ENCODE data around the gene SPTBN1.
A peak's percentile ranks its signal among the peaks of the same experiment; 100 is the strongest.

Gene SPTBN1

DNA sequence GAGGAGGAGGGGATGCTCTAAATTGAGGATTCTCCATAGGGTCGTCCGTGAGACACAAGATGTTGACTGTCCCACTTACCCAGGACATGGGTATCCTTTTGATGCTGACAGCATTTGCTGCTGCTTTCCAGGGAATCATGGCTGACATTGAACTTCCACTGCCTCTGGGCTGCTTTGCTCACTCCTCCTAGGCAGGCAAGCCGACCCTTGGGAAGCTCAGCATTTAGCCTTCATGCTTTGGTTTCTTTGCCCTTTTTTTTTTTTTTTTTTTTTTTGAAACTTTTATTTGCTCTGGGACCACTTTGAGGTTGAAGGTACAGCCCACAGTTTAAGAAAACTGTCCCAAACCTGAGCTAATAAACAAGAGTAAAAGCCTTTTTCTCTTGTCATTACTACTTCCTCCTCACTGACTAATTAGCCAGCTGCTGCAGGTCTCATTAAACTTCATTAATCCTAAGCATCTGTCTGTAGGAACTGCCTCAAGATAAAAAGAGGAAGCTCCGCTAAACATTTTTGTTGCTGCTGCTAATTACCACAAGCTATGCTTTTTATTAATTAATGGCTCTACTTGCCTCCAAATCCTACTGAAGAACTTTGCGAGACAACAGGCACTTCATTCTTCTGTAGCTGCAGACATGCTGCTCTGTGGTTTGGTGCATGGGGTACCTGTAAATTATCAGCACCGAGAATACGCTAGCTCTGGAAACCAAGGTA is 125.4 kb downstream of the SPTBN1 start:
- Histone ChIP-seq H3K9me3 (ENCODE audit: severe bottlenecking) (no peaks in the 10 kb centered on the region), H3K4me1 (ENCODE audit: insufficient read depth, poor library complexity, severe bottlenecking) (peaks cover 66% of the 10 kb centered on the region), H3K27me3 (ENCODE audit: insufficient read depth, poor library complexity, severe bottlenecking) (no peaks in the 10 kb centered on the region), H3K4me3 (ENCODE audit: severe bottlenecking) (no peak overlapping the region), H3K27ac (ENCODE audit: poor library complexity, severe bottlenecking) (no peak overlapping the region), H3K36me3 (ENCODE audit: low read depth) (peaks cover 14% of the 10 kb centered on the region)
- ATAC-seq (ENCODE audit: low read depth) (no peak), DNase-seq (ENCODE audit: low spot score) (no peak)
- TF ChIP-seq, protein P1, sequence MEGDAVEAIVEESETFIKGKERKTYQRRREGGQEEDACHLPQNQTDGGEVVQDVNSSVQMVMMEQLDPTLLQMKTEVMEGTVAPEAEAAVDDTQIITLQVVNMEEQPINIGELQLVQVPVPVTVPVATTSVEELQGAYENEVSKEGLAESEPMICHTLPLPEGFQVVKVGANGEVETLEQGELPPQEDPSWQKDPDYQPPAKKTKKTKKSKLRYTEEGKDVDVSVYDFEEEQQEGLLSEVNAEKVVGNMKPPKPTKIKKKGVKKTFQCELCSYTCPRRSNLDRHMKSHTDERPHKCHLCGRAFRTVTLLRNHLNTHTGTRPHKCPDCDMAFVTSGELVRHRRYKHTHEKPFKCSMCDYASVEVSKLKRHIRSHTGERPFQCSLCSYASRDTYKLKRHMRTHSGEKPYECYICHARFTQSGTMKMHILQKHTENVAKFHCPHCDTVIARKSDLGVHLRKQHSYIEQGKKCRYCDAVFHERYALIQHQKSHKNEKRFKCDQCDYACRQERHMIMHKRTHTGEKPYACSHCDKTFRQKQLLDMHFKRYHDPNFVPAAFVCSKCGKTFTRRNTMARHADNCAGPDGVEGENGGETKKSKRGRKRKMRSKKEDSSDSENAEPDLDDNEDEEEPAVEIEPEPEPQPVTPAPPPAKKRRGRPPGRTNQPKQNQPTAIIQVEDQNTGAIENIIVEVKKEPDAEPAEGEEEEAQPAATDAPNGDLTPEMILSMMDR (IDR thresholded peaks at IDR 0.05; ENCODE audit: poor library complexity, severe bottlenecking) = no peak

GRCh38 chr2:54582987-54583386 is 126.9 kb downstream of the SPTBN1 start:
- no peak overlapping the region for H3K4me3 ChIP-seq (ENCODE audit: severe bottlenecking)
- H3K4me1 ChIP-seq (ENCODE audit: insufficient read depth, poor library complexity, severe bottlenecking) = peaks cover 61% of the 10 kb centered on the region
- DNase-seq (ENCODE audit: low spot score) (no peak), ATAC-seq (ENCODE audit: low read depth) (no peak)
- no peak overlapping the region for H3K27ac ChIP-seq (ENCODE audit: poor library complexity, severe bottlenecking)
- TF ChIP-seq, protein P1 (IDR thresholded peaks at IDR 0.05; ENCODE audit: poor library complexity, severe bottlenecking) = no peak
- peaks cover 16% of the 10 kb centered on the region for H3K36me3 ChIP-seq (ENCODE audit: low read depth)
- no peaks in the 10 kb centered on the region for H3K27me3 ChIP-seq (ENCODE audit: insufficient read depth, poor library complexity, severe bottlenecking)
- no peaks in the 10 kb centered on the region for H3K9me3 ChIP-seq (ENCODE audit: severe bottlenecking)

GRCh38 chr2:54584598-54584997 is 128.5 kb downstream of the SPTBN1 start:
- Histone ChIP-seq H3K36me3 (ENCODE audit: low read depth) (peaks cover 16% of the 10 kb centered on the region), H3K27ac (ENCODE audit: poor library complexity, severe bottlenecking) (peak overlapping the region; percentile 59), H3K4me1 (ENCODE audit: insufficient read depth, poor library complexity, severe bottlenecking) (peaks cover 59% of the 10 kb centered on the region), H3K9me3 (ENCODE audit: severe bottlenecking) (no peaks in the 10 kb centered on the region), H3K27me3 (ENCODE audit: insufficient read depth, poor library complexity, severe bottlenecking) (no peaks in the 10 kb centered on the region), H3K4me3 (ENCODE audit: severe bottlenecking) (no peak overlapping the region)
- TF ChIP-seq, protein P1 (IDR thresholded peaks at IDR 0.05; ENCODE audit: poor library complexity, severe bottlenecking) = no peak
- no peak for ATAC-seq (ENCODE audit: low read depth)
- no peak for DNase-seq (ENCODE audit: low spot score)

- ATAC-seq (ENCODE audit: low read depth) = no peak
- no peak for DNase-seq (ENCODE audit: low spot score)
- Histone ChIP-seq H3K4me1 (ENCODE audit: insufficient read depth, poor library complexity, severe bottlenecking) (peaks cover 62% of the 10 kb centered on the region), H3K27me3 (ENCODE audit: insufficient read depth, poor library complexity, severe bottlenecking) (no peaks in the 10 kb centered on the region), H3K36me3 (ENCODE audit: low read depth) (peaks cover 16% of the 10 kb centered on the region), H3K9me3 (ENCODE audit: severe bottlenecking) (no peaks in the 10 kb centered on the region), H3K4me3 (ENCODE audit: severe bottlenecking) (no peak overlapping the region), H3K27ac (ENCODE audit: poor library complexity, severe bottlenecking) (peak overlapping the region; percentile 59)
- TF ChIP-seq, protein P1 (IDR thresholded peaks at IDR 0.05; ENCODE audit: poor library complexity, severe bottlenecking) = no peak
These were observed 129.1 kb downstream of the SPTBN1 start for GRCh38 chr2:54585136-54585733.

- Histone ChIP-seq H3K36me3 (ENCODE audit: low read depth) (peaks cover 18% of the 10 kb centered on the region), H3K4me1 (ENCODE audit: insufficient read depth, poor library complexity, severe bottlenecking) (peaks cover 68% of the 10 kb centered on the region), H3K9me3 (ENCODE audit: severe bottlenecking) (no peaks in the 10 kb centered on the region), H3K4me3 (ENCODE audit: severe bottlenecking) (no peak overlapping the region), H3K27ac (ENCODE audit: poor library complexity, severe bottlenecking) (peak overlapping the region; percentile 59), H3K27me3 (ENCODE audit: insufficient read depth, poor library complexity, severe bottlenecking) (no peaks in the 10 kb centered on the region)
- TF ChIP-seq, protein P1 (IDR thresholded peaks at IDR 0.05; ENCODE audit: poor library complexity, severe bottlenecking) = no peak
- no peak for ATAC-seq (ENCODE audit: low read depth)
- no peak for DNase-seq (ENCODE audit: low spot score)
These were observed 129.9 kb downstream of the SPTBN1 start for GRCh38 chr2:54586062-54586461.

Data from RWPE2 (cell line).